Measurements from ENCODE around the gene GMPR2.

The GMPR2 gene

DNA sequence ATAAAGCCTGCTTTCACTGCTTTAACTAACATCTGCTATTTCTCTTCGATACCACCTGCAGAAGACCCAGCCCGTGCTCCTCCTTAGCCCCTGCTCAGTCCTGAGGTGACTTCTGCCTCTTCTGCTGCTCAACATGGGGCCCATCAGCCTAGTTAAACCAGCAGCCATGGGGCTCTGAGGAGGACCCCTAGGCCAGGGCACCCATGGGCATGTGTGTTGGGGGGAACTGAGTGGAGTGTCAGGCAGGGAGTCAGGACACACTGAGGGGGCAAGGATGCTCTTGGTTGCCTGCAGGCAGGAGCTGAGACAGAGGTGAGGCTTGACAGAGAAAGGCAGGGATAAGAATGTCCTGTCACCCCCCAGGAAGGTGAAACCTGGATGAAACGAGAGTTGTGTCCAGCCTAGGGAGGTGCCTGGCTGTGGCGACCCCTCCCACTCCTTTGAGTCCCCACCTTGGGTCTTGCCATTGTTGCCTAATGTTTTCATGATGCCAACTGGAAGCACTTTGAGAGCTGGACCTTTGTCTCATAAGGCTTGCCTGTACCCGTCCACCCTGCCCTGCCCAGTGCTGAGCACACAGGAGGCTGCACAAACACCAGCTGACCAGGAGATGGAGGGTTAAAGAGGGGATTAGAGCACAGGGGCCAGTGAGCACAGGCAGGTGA lies 51.2 kb downstream of the GMPR2 start:
- no peak for DNase-seq

- no peak for DNase-seq
Observed at GRCh38 chr14:24284501-24285035, 51.8 kb downstream of the GMPR2 start.

DNA sequence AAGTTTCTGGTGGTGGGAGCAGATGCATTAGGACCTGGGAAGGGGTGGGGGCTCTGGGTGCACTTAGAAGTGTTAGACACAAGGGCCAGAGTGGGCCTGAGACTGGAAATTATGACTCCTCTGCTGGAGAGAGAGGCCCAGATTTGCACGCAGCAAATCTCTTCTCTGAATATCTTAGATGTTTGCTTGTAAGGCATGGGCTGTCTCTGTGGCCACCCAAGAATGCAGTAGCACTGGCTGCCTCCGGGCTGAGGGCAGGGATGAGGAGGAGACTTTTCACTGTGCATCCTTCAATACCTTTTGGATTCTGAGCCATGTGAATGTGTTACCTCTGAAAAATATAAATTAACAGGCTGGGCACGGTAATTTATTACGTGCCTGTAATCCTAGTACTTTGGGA lies 52.6 kb downstream of the GMPR2 start:
- no peak for DNase-seq

- no peak for DNase-seq
Observed at GRCh38 chr14:24286996-24287395, 54.3 kb downstream of the GMPR2 start.
